Measurements from ENCODE around the gene MAML1. TPM values are rescaled to one million over a fixed set of nuclear protein-coding genes. Genes with fewer than 3 reads are reported as not detected.

MAML1 gene
- total RNA-seq, 3 donors from 2014 or later: 16.3 to 22.4 (median 21.0) TPM

GRCh38 chr5:179817890-179818745 lies 85.5 kb downstream of the MAML1 start:
- intact Hi-C loops (cut with DNase I; ENCODE audit: low total_unique reads): no loop called here
- no peak for DNase-seq (ENCODE audit: low spot score in 2 of 2)
- H3K27me3 ChIP-seq: no peaks in the 10 kb centered on the region
- peak overlapping the region; percentile 94 to 100 (median 100) for H3K4me3 ChIP-seq
- H3K36me3 ChIP-seq: no peaks in the 10 kb centered on the region
- peak overlapping the region; percentile 99 to 100 for H3K27ac ChIP-seq
- TF ChIP-seq POLR2A (IDR thresholded peaks at IDR 0.05) (no peak), POLR2AphosphoS5 (IDR thresholded peaks at IDR 0.05) (no peak), CTCF (IDR thresholded peaks at IDR 0.05) (no peak)
- H3K9me3 ChIP-seq: no peaks in the 10 kb centered on the region
- peaks cover 19 to 24% of the 10 kb centered on the region in 2 donors for H3K4me1 ChIP-seq

GRCh38 chr5:179818746-179819295 lies 86.2 kb downstream of the MAML1 start:
- Histone ChIP-seq H3K4me3 (peak overlapping the region; percentile 94 to 100 (median 100)), H3K27me3 (no peaks in the 10 kb centered on the region), H3K9me3 (no peaks in the 10 kb centered on the region), H3K27ac (peak overlapping the region; percentile 99 to 100), H3K4me1 (peaks cover 19 to 24% of the 10 kb centered on the region in 2 donors), H3K36me3 (peaks cover 4% of the 10 kb centered on the region)
- intact Hi-C loops (cut with DNase I; ENCODE audit: low total_unique reads): no loop called here
- TF ChIP-seq POLR2A (IDR thresholded peaks at IDR 0.05) (no peak), CTCF (IDR thresholded peaks at IDR 0.05) (no peak), POLR2AphosphoS5 (IDR thresholded peaks at IDR 0.05) (peak; percentile 96 to 100 (median 98))
- DNase-seq (ENCODE audit: low spot score in 2 of 2): peak; percentile 96 to 97

GRCh38 chr5:179819296-179820126 lies 86.9 kb downstream of the MAML1 start:
- peak; percentile 74 to 77 for DNase-seq (ENCODE audit: low spot score in 2 of 2)
- Histone ChIP-seq H3K4me3 (peak overlapping the region; percentile 94 to 100 (median 100)), H3K27me3 (no peaks in the 10 kb centered on the region), H3K36me3 (peaks cover 10% of the 10 kb centered on the region), H3K4me1 (peaks cover 19 to 24% of the 10 kb centered on the region in 2 donors), H3K9me3 (no peaks in the 10 kb centered on the region), H3K27ac (peak overlapping the region; percentile 99 to 100)
- no peak for TF ChIP-seq CTCF (IDR thresholded peaks at IDR 0.05)
- peak in 1 of 3 donors; percentile 21 for TF ChIP-seq POLR2AphosphoS5 (IDR thresholded peaks at IDR 0.05)
- intact Hi-C loops (cut with DNase I; ENCODE audit: low total_unique reads): no loop called here

GRCh38 chr5:179820127-179820482 lies 87.5 kb downstream of the MAML1 start:
- H3K27ac ChIP-seq: peak overlapping the region; percentile 99 to 100
- no peaks in the 10 kb centered on the region for H3K27me3 ChIP-seq
- H3K4me1 ChIP-seq: peaks cover 19 to 24% of the 10 kb centered on the region in 2 donors
- peaks cover 13% of the 10 kb centered on the region for H3K36me3 ChIP-seq
- H3K4me3 ChIP-seq: peak overlapping the region; percentile 94 to 100 (median 100)
- no peaks in the 10 kb centered on the region for H3K9me3 ChIP-seq
- DNase-seq (ENCODE audit: low spot score in 2 of 2): no peak
- intact Hi-C loops (cut with DNase I; ENCODE audit: low total_unique reads): no loop called here
- no peak for TF ChIP-seq CTCF (IDR thresholded peaks at IDR 0.05)
- TF ChIP-seq POLR2AphosphoS5 (IDR thresholded peaks at IDR 0.05): no peak
- TF ChIP-seq POLR2A (IDR thresholded peaks at IDR 0.05): no peak
